ENCODE results near the gene FTCD.

DNA sequence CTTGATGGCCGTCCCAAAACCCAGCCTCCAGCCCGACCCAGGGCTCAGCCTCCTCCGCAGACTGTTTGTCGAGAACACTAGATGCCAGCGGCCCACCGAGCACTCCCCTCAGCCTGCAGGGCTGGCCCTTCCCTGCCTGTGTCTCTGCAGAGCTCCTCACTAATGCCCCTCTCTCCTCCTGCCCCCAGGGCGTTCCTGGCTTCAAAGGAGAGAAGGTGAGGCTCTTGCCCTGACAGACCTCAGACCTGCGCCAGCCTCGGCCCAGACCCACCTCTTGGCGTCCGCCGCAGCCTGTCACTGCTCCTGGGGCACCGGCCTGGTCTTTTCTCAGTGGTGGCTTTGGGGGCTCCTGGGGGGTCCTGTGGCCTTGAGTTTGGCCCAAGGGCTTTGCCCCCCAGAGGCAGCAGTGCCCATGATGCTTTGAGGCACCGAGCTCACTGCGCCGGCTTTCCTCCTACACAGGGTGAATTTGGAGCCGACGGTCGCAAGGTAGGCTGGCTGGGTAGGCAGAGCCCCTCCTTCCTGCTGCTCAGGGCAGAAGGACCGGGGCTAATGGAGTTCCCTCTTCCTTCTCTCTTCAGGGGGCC is 39.1 kb downstream of the FTCD start:
- TF ChIP-seq, protein P1, sequence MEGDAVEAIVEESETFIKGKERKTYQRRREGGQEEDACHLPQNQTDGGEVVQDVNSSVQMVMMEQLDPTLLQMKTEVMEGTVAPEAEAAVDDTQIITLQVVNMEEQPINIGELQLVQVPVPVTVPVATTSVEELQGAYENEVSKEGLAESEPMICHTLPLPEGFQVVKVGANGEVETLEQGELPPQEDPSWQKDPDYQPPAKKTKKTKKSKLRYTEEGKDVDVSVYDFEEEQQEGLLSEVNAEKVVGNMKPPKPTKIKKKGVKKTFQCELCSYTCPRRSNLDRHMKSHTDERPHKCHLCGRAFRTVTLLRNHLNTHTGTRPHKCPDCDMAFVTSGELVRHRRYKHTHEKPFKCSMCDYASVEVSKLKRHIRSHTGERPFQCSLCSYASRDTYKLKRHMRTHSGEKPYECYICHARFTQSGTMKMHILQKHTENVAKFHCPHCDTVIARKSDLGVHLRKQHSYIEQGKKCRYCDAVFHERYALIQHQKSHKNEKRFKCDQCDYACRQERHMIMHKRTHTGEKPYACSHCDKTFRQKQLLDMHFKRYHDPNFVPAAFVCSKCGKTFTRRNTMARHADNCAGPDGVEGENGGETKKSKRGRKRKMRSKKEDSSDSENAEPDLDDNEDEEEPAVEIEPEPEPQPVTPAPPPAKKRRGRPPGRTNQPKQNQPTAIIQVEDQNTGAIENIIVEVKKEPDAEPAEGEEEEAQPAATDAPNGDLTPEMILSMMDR (conservative IDR thresholded peaks at IDR 0.05), result no peak
- TF ChIP-seq EZH2 (IDR thresholded peaks at IDR 0.05; ENCODE audit: low read depth), result no peak
